Cardiac muscle cell (in vitro differentiated cells and primary cell): ENCODE data around the gene FHIP1B. TPM values are rescaled to one million over a fixed set of nuclear protein-coding genes. Genes with fewer than 3 reads are reported as not detected.

Experiments
- DNase-seq, 2 donors: peaks; one replicate each; pipeline versions ENCODE4 v3.0.0 to v3.0.0-alpha.2; 2010 to 2017; ENCODE audit warnings: low read depth in 1 of 2, low spot score in 1 of 2
- H3K27ac ChIP-seq: fragments of 200-600 bp; sonication (generic); 2 replicates; pipeline ENCODE4 v1.5.1; 2016
- H3K27me3 ChIP-seq: fragments of 200-600 bp; sonication (generic); 2 replicates; pipeline ENCODE4 v1.6.0; 2016; ENCODE audit warnings: control low read depth
- H3K36me3 ChIP-seq: fragments of 200-600 bp; sonication (generic); 2 replicates; pipeline ENCODE4 v1.5.1; 2016; ENCODE audit warnings: control low read depth
- H3K4me1 ChIP-seq: fragments of 200-600 bp; sonication (generic); 2 replicates; pipeline ENCODE4 v1.8.1; 2017; ENCODE audit warnings: low read depth, mild to moderate bottlenecking, mixed run types
- H3K4me3 ChIP-seq: fragments of 200-600 bp; sonication (generic); 2 replicates; pipeline ENCODE4 v1.5.1; 2016; ENCODE audit warnings: mild to moderate bottlenecking
- H3K9me3 ChIP-seq: fragments of 200-600 bp; sonication (generic); 2 replicates; pipeline ENCODE4 v1.5.1; 2017; ENCODE audit warnings: low read depth, mild to moderate bottlenecking, control low read depth
- polyA plus RNA-seq: library from polyadenylated mRNA; unstranded; fragments of >200 nt; fragmentation: Nextera tagmentation; extraction: Ambion mirVana; gene quantifications from 2 replicates; pipeline ENCODE4 v1.2.1, GENCODE V29; 2016
- total RNA-seq: library from RNA; depleted of rRNA; stranded (reverse); fragments of >200 nt; gene quantifications from 2 replicates; pipeline ENCODE4 v1.2.3, GENCODE V29; 2016
- TF ChIP-seq, protein P1 (sequence below): IDR thresholded peaks from 2 replicates; pipeline ENCODE4 v1.5.1; 2012; ENCODE audit warnings: low read depth, mild to moderate bottlenecking, low read length

The FHIP1B gene
- total and polyA plus RNA-seq, 2 experiments from 2014 or later, result 32.2 to 46.8 TPM

DNA sequence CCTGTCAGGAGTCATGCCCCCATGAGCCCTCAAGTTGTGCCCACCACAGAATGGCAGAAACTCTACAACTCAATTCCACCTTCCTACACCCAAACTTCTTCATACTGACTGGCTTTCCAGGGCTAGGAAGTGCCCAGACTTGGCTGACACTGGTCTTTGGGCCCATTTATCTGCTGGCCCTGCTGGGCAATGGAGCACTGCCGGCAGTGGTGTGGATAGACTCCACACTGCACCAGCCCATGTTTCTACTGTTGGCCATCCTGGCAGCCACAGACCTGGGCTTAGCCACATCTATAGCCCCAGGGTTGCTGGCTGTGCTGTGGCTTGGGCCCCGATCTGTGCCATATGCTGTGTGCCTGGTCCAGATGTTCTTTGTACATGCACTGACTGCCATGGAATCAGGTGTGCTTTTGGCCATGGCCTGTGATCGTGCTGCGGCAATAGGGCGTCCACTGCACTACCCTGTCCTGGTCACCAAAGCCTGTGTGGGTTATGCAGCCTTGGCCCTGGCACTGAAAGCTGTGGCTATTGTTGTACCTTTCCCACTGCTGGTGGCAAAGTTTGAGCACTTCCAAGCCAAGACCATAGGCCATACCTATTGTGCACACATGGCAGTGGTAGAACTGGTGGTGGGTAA lies 35.1 kb downstream of the FHIP1B start, which contains the start of gene OR52W1:
Gene OR52W1, plus strand, starts transcription at position 51 of the 637 bp plus-strand sequence. Its CDS starts 0 bp downstream, at position 51.
- Histone ChIP-seq H3K4me1 (no peaks in the 10 kb centered on the region), H3K27ac (no peak within 1 kb of the TSS), H3K4me3 (no peak within 1 kb of the TSS), H3K9me3 (no peaks in the 10 kb centered on the region), H3K36me3 (no peaks in the 10 kb centered on the region), H3K27me3 (no peaks in the 10 kb centered on the region)
- no peak for DNase-seq
- TF ChIP-seq, protein P1, sequence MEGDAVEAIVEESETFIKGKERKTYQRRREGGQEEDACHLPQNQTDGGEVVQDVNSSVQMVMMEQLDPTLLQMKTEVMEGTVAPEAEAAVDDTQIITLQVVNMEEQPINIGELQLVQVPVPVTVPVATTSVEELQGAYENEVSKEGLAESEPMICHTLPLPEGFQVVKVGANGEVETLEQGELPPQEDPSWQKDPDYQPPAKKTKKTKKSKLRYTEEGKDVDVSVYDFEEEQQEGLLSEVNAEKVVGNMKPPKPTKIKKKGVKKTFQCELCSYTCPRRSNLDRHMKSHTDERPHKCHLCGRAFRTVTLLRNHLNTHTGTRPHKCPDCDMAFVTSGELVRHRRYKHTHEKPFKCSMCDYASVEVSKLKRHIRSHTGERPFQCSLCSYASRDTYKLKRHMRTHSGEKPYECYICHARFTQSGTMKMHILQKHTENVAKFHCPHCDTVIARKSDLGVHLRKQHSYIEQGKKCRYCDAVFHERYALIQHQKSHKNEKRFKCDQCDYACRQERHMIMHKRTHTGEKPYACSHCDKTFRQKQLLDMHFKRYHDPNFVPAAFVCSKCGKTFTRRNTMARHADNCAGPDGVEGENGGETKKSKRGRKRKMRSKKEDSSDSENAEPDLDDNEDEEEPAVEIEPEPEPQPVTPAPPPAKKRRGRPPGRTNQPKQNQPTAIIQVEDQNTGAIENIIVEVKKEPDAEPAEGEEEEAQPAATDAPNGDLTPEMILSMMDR, result no peak

DNA sequence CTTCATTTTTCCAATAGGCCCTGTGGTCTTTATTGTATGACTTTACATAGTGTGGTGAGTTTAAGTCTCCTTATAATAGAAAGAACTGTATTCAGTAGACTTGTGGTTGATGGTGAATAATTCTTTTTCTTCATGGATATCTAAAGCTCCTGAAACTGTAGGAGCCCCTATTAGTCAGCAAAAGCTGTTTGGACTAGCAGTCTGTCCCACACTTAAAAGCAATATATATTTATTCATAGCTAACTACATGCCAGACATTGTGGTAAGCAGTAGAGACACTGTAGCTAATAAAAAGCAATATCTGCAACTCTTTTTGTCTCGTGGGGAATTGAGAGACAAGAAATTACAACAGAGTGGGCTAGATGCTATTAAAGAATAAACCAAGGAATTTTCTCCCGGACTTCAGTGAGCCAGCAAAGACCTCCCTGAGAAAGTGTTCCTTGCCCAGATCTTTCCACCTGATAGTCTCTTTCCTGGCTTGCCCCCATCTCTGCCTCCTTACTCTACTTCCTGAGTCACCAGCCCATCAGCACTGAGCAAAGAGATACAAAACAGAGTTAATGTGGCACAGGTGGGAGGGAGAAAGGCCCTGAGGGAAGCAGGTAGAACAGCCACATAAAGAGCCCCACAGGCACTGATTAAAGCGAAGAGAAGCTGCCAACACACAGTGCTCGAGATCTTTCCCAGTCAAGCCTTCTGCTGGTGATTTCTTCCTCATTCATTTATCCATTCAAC lies 36.8 kb downstream of the FHIP1B start:
- H3K27ac ChIP-seq, result no peak overlapping the region
- TF ChIP-seq, protein P1, result no peak
- no peaks in the 10 kb centered on the region for H3K4me1 ChIP-seq
- no peaks in the 10 kb centered on the region for H3K27me3 ChIP-seq
- DNase-seq, result no peak
- H3K4me3 ChIP-seq, result no peak overlapping the region
- no peaks in the 10 kb centered on the region for H3K9me3 ChIP-seq
- H3K36me3 ChIP-seq, result no peaks in the 10 kb centered on the region

DNA sequence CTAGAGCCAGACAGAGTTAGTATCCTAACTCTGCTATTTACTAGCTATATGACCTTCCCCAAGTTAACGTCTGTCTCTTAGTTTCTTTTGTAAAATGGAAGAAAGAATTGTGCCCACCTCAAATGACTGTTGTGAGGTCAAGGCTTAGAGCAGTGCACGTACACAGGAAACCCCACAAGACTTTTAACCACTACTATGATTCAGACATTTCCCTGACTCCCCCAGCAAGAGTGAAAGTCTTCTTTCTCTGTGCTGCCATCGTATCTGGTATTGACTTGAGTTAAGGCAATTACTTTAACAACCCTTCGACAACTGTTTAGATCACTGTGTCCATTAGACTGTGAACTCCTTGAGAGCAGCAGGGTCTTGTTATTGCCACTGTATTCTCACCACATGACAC lies 38.0 kb downstream of the FHIP1B start:
- Histone ChIP-seq H3K9me3 (no peaks in the 10 kb centered on the region), H3K27me3 (no peaks in the 10 kb centered on the region), H3K4me3 (no peak overlapping the region), H3K27ac (no peak overlapping the region), H3K4me1 (no peaks in the 10 kb centered on the region), H3K36me3 (no peaks in the 10 kb centered on the region)
- TF ChIP-seq, protein P1, result no peak
- DNase-seq, result no peak

DNA sequence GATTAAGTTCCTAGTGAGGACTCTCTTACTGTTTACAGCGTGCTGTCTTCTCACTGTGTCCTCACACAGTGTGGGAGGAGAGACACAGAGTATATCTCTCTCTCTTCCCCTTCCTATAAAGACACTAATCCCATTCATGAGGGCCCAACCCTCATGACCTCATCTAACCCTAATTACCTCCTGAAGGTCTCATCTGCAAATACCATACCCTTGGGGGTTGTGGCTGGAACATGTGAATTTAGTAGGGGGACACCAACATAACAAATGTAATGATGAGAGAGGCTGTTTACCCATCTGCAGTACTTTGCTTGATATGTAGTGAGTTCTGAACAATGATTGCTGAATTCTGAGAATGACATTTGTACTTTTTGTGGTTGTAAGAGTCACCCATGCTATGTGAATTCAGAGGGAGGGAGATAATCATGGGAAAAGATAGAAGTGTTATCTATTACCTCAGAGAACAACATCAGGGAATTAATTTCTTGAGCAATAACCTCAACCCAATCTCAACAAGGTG lies 40.3 kb downstream of the FHIP1B start:
- H3K9me3 ChIP-seq, result no peaks in the 10 kb centered on the region
- no peaks in the 10 kb centered on the region for H3K36me3 ChIP-seq
- no peak overlapping the region for H3K4me3 ChIP-seq
- no peaks in the 10 kb centered on the region for H3K4me1 ChIP-seq
- no peaks in the 10 kb centered on the region for H3K27me3 ChIP-seq
- DNase-seq, result no peak
- TF ChIP-seq, protein P1, result no peak
- H3K27ac ChIP-seq, result no peak overlapping the region

DNA sequence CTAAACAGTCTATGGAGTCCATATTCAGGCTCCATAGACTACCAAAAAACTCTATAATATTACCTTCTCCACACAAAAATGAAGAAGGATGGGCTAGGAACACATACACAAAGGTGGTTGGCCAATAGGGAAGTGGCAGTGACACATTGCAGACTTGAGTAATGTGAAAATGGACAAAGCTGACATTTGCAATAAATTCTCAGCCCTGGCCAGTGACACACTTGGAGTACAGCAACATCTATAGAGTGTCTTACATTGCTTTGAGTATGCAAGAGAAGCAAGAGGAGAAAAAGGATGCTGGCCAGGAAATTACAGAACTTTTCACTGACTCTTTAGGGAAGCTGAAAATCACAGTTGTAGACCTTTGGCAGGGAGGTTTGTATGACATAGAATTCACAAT lies 42.7 kb downstream of the FHIP1B start:
- no peak overlapping the region for H3K4me3 ChIP-seq
- no peaks in the 10 kb centered on the region for H3K9me3 ChIP-seq
- no peaks in the 10 kb centered on the region for H3K27me3 ChIP-seq
- DNase-seq, result no peak
- no peaks in the 10 kb centered on the region for H3K4me1 ChIP-seq
- TF ChIP-seq, protein P1, result no peak
- H3K36me3 ChIP-seq, result no peaks in the 10 kb centered on the region
- H3K27ac ChIP-seq, result no peak overlapping the region
